ENCODE measurements around the gene PPIG.

DNA sequence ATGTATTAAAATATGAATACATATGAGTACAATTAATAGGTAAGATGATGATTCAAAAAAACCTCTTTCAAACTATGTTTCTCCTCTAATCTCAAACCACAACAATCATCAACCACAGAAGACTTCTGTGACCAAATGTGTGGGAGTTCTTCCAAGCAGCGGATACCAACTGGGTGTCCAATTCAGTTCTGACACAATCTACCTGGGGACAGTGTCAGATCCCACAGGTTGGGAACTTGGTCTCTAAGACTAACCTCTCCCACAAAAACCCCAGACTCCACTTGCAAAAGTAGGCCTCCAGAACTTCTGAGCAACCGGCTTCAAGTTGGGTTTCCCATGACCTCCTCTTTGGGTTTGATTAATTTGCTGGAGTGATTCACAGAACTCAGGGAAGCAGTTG, 37.4 kb upstream of the PPIG start:
- TF ChIP-seq, protein P1, sequence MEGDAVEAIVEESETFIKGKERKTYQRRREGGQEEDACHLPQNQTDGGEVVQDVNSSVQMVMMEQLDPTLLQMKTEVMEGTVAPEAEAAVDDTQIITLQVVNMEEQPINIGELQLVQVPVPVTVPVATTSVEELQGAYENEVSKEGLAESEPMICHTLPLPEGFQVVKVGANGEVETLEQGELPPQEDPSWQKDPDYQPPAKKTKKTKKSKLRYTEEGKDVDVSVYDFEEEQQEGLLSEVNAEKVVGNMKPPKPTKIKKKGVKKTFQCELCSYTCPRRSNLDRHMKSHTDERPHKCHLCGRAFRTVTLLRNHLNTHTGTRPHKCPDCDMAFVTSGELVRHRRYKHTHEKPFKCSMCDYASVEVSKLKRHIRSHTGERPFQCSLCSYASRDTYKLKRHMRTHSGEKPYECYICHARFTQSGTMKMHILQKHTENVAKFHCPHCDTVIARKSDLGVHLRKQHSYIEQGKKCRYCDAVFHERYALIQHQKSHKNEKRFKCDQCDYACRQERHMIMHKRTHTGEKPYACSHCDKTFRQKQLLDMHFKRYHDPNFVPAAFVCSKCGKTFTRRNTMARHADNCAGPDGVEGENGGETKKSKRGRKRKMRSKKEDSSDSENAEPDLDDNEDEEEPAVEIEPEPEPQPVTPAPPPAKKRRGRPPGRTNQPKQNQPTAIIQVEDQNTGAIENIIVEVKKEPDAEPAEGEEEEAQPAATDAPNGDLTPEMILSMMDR (conservative IDR thresholded peaks at IDR 0.05), result no peak
- no peak for TF ChIP-seq EZH2 (IDR thresholded peaks at IDR 0.05; ENCODE audit: low read depth)

All from PC-9 (cell line).